ENCODE results near the gene ZP4.

DNA sequence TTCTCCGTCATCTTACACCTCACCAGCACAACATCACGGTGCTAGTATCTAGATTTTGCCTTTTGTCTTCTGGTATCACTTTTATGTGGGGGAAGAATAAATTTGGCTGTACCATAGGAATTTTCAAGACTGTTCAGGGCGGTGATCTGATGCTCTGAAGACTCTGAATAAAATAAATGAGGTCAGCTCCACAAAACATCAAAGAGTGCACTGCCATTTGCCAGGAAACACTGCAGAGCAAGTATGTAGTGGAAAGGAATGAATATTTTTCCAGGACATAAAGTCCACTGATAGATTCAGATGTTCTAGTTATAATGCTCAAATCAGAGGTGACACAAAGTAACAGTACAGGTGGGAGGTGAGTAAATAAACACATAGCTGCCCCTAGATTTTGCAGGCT, 56.3 kb downstream of the ZP4 start:
- TF ChIP-seq ARNTL (CRISPR knock-in tag; IDR thresholded peaks at IDR 0.05; ENCODE audit: borderline replicate concordance, low read depth), result no peak
- TF ChIP-seq, protein P1, sequence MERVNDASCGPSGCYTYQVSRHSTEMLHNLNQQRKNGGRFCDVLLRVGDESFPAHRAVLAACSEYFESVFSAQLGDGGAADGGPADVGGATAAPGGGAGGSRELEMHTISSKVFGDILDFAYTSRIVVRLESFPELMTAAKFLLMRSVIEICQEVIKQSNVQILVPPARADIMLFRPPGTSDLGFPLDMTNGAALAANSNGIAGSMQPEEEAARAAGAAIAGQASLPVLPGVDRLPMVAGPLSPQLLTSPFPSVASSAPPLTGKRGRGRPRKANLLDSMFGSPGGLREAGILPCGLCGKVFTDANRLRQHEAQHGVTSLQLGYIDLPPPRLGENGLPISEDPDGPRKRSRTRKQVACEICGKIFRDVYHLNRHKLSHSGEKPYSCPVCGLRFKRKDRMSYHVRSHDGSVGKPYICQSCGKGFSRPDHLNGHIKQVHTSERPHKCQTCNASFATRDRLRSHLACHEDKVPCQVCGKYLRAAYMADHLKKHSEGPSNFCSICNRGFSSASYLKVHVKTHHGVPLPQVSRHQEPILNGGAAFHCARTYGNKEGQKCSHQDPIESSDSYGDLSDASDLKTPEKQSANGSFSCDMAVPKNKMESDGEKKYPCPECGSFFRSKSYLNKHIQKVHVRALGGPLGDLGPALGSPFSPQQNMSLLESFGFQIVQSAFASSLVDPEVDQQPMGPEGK (CRISPR knock-in tag; IDR thresholded peaks at IDR 0.05; ENCODE audit: borderline replicate concordance), result no peak
- no peak for TF ChIP-seq ZNF8 (CRISPR knock-in tag; IDR thresholded peaks at IDR 0.05)
- TF ChIP-seq, protein P2, sequence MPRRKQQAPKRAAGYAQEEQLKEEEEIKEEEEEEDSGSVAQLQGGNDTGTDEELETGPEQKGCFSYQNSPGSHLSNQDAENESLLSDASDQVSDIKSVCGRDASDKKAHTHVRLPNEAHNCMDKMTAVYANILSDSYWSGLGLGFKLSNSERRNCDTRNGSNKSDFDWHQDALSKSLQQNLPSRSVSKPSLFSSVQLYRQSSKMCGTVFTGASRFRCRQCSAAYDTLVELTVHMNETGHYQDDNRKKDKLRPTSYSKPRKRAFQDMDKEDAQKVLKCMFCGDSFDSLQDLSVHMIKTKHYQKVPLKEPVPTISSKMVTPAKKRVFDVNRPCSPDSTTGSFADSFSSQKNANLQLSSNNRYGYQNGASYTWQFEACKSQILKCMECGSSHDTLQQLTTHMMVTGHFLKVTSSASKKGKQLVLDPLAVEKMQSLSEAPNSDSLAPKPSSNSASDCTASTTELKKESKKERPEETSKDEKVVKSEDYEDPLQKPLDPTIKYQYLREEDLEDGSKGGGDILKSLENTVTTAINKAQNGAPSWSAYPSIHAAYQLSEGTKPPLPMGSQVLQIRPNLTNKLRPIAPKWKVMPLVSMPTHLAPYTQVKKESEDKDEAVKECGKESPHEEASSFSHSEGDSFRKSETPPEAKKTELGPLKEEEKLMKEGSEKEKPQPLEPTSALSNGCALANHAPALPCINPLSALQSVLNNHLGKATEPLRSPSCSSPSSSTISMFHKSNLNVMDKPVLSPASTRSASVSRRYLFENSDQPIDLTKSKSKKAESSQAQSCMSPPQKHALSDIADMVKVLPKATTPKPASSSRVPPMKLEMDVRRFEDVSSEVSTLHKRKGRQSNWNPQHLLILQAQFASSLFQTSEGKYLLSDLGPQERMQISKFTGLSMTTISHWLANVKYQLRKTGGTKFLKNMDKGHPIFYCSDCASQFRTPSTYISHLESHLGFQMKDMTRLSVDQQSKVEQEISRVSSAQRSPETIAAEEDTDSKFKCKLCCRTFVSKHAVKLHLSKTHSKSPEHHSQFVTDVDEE (CRISPR knock-in tag; IDR thresholded peaks at IDR 0.05), result no peak
- TF ChIP-seq ZFP3 (CRISPR knock-in tag; IDR thresholded peaks at IDR 0.05), result no peak
- TF ChIP-seq CSDC2 (CRISPR knock-in tag; IDR thresholded peaks at IDR 0.05), result no peak
- no peak for TF ChIP-seq RARB (CRISPR knock-in tag; IDR thresholded peaks at IDR 0.05)
- no peak for TF ChIP-seq ISL1 (CRISPR knock-in tag; IDR thresholded peaks at IDR 0.05)
- TF ChIP-seq, protein P3, sequence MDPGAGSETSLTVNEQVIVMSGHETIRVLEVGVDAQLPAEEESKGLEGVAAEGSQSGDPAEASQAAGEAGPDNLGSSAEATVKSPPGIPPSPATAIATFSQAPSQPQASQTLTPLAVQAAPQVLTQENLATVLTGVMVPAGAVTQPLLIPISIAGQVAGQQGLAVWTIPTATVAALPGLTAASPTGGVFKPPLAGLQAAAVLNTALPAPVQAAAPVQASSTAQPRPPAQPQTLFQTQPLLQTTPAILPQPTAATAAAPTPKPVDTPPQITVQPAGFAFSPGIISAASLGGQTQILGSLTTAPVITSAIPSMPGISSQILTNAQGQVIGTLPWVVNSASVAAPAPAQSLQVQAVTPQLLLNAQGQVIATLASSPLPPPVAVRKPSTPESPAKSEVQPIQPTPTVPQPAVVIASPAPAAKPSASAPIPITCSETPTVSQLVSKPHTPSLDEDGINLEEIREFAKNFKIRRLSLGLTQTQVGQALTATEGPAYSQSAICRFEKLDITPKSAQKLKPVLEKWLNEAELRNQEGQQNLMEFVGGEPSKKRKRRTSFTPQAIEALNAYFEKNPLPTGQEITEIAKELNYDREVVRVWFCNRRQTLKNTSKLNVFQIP (CRISPR knock-in tag; IDR thresholded peaks at IDR 0.05; ENCODE audit: borderline replicate concordance, low read depth), result no peak
- TF ChIP-seq ZFP30 (CRISPR knock-in tag; IDR thresholded peaks at IDR 0.05), result no peak
- no peak for TF ChIP-seq TCF4 (CRISPR knock-in tag; IDR thresholded peaks at IDR 0.05; ENCODE audit: borderline replicate concordance)
- TF ChIP-seq BACH2 (CRISPR knock-in tag; IDR thresholded peaks at IDR 0.05; ENCODE audit: borderline replicate concordance), result no peak
- no peak for TF ChIP-seq GLIS3 (CRISPR knock-in tag; IDR thresholded peaks at IDR 0.05)
